GM19467 (cell line): ENCODE results near the gene SLC17A5.
"Not testable (repeated sequence)": the region's sequence is repeated elsewhere in the genome, so short reads cannot be mapped to it uniquely, and the experiment has no call there.

ENCODE experiments used
- ATAC-seq: cut with Tn5 transposase; IDR thresholded peaks from one replicate; pipeline ENCODE4 v1.9.1; 2021; ENCODE audit warnings: mild to moderate bottlenecking, moderate library complexity; ENCODE audit not compliant: unreplicated experiment

SLC17A5 gene

GRCh38 chr6:73653571-73654424 is at the start of gene SLC17A5:
Gene SLC17A5 (minus strand): TSS chr6:73653992. CDS start chr6:73653886, 106 bp downstream.
- ATAC-seq: peak; percentile 89

DNA sequence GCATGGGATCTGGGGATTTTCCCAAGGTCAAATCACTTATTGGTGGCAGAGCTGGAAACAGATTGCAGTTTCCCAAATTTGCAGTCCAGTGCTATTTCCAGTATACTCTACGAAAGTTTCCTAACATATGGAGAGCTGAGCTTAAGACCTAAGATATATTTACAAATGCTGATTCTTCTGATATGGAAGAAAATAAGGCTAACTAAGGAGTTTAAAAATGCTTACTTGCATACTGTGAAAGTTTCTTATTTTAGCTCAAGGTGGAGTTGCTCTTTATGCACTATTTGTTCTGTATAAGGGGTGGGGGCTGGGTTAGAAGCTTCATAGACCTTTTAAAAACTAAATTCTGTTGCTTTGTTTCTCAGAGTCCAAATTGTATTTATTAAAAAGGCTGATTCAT is 49.7 kb upstream of the SLC17A5 start:
- no peak for ATAC-seq

GRCh38 chr6:73702444-73702843 is 48.7 kb upstream of the SLC17A5 start:
- ATAC-seq: no peak

GRCh38 chr6:73699676-73700459 is 46.1 kb upstream of the SLC17A5 start:
- ATAC-seq: no peak

DNA sequence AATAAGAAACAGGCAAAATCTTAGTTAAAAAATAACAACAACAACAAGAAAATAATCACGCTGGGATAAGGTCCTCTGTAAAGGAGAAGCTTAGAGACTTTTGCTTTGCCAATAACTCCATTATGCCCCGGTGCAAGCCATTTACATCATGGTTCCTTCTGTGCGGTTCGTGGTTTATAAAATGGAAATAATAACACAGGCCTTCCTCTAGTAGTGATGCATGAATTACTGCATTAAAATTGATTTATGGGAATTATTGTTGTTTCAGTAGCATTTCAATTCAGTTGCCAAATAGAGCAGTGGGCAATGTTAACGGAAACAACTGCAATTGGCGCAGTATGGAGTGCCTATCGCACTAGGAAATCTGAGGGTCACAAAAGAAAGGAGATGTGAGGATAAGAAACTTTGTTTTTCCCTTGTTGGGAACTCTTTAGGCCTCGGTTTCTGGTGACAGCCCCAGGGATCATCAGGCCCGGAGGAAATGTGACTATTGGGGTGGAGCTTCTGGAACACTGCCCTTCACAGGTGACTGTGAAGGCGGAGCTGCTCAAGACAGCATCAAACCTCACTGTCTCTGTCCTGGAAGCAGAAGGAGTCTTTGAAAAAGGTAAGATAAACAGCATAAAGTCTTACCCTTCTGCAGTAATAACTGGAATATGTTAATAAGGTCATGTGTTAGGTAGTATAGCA is 43.3 kb upstream of the SLC17A5 start:
- ATAC-seq: no peak

DNA sequence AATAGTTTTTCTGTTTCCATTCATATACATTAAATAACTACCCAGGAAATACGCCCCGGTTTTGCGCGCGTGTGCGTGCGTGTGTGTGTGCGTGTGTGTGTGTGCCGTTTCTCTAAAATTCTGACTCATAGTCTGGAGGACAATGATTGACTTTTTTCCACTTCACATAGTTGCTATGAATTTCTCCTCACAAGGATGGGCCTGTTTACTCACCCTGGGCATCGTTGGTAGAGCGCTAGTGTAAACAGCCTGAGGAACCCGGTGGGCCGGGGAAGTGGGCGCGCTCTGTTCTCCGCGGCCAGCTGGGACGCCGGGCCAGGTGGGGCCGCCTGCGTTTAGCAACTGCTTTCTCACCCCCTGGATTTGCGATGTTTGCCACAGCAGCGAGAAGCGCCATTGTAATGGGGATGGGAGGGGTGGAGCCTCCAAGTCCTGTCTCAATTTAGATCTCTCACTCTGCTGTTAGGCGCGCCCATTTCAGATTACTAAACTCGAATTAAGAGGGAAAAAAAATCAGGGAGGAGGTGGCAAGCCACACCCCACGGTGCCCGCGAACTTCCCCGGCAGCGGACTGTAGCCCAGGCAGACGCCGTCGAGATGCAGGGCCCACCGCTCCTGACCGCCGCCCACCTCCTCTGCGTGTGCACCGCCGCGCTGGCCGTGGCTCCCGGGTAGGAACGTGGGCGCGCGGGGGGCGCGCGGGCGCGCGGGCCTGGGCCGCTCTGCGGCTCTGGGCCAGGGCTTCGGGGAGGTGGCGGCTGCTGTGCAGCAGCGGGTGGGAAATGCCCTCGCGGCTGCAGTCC is 42.0 kb upstream of the SLC17A5 start, which contains the start of gene CD109:
TSS of gene CD109 (plus strand) at position 585 of the 803 bp plus-strand sequence. CDS start at position 598, 13 bp downstream.
- ATAC-seq: peak; percentile 55

GRCh38 chr6:73694711-73695411 is 41.1 kb upstream of the SLC17A5 start:
- ATAC-seq: no peak

- ATAC-seq: no peak
Measured at GRCh38 chr6:73691512-73691911, 37.7 kb upstream of the SLC17A5 start.

DNA sequence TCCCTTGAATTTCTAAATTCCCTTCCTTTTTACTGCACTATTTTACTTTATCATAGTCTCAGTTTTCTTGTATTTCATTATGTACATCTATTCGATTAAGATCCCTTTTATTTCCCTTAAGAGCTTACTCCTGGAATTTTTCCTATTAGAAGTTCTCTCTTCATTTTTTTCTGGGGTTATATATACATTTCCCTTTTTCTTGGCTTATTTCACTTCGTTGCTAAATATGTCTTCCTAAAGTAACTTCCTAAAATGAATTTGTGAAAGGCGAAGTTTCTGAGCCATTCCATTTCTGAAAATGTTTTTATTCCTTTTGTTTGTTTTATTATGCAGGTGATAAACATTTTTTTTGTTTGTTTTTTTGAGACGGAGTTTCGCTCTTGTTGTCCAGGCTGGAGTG is 36.3 kb upstream of the SLC17A5 start:
- no peak for ATAC-seq

GRCh38 chr6:73688351-73688750 is 34.6 kb upstream of the SLC17A5 start:
- no peak for ATAC-seq

DNA sequence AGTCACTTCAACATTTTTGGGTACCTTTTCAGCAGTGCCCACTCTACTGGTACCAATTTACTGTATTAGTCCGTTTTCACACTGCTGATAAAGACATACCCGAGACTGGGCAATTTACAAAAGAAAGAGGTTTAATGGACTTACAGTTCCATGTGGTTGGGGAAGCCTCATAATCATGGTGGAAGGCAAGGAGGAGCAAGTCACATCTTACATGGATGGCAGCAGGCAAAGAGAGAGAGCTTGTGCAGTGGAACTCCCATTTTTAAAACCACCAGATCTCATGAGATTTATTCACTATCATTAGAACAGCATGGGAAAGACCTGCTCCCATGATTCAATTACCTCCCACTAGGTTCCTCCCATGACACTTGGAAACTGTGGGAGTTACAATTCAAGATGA is 29.8 kb upstream of the SLC17A5 start:
- ATAC-seq: not testable (repeated sequence)

GRCh38 chr6:73680289-73680918 is 26.6 kb upstream of the SLC17A5 start:
- ATAC-seq: no peak

DNA sequence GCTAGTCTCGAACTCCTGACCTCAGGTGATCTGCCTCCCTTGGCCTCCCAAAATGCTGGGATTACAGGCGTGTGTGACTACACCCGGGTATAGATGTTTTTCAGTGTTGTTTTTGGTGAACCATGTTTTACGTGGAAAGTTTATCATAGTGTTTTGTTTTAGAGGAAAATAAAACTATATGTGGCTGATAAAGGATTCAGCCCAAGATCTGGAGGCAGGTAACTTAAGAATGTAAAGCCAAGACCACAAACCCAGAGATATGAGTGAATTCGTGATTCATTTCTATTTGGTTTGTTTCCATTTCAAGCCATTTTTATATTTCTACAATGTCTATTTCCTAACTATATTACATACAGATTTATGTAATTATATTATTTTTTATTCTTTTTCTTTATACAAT is 26.1 kb upstream of the SLC17A5 start:
- ATAC-seq: not testable (repeated sequence)

DNA sequence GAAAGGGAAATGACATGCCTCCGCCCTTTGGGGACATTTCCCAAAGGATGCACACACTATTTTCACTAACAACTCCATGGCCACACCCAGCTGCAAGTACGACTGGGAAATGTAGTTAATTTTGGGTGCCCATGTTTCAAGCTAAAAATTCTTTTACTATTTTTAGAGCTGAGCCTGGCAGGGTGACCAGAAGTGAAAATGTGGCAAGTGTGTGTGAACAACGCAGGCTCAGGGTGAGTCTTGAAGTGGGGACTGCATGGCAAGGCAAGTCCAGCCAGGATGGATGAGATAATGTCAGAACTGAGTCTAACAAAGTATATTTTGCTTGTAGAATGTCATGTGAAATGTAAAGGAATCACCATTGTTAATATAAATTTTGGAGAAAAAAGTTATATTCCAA is 25.2 kb upstream of the SLC17A5 start:
- ATAC-seq: no peak

DNA sequence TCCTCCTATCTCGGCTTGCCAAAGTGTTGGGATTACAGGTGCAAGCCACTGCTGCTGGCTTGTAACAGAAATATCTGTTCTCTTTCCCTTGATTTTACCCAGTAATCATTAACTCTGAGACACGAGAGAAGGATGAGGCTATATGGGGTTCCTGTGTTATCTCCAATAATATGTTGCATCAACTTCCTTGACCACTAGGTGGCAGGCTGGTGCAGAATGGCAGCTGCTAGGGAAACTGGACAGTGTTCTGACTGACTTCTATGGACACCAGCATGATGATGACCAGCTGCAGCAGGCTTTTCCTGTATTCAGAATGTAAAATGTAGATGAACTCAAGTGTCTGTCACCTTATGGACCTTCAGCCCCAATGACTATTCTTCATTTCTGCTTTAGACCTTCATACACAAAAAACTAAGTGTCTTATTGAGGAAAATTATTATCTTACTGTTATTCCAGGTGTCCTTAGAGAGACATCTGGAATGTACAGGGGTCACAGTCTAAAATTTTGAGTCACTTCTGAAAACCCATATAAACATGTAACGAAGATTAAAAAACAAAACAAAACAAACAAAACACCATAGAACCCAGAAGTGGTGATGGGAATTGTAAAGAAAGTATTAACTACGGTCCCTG is 21.8 kb upstream of the SLC17A5 start:
- peak; percentile 97 for ATAC-seq

GRCh38 chr6:73671911-73672685 is 18.3 kb upstream of the SLC17A5 start:
- ATAC-seq: no peak

- no peak for ATAC-seq
Measured at GRCh38 chr6:73669005-73669404, 15.2 kb upstream of the SLC17A5 start.

DNA sequence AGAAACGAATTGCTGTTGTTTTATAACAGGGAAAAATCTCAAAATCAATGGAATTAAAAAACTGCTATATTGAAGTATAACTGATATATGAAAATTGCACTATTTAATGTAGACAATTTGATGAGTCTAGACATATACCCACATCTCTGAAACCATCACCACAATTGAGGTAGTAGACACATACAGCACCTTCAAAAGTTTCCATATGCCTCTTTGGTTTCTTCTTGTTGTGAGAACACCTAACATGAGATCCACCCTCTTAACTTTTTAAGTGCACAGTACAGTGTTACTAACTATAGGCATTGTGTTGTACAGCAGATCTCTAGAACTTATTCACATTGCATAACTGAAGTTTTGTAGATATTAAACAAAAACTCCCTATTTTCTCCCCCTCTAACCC is 14.0 kb upstream of the SLC17A5 start:
- no peak for ATAC-seq
